Activated CD4-positive, alpha-beta T cell treated with anti-CD3 and anti-CD28 coated beads, Interleukin-2, Interleukin-4, amounts not matched to agents 100 ng/mL and 50 ng/mL, durations not matched to agents 16 hours and 8 hours (primary cell): ENCODE results near the gene PRICKLE4.
"Not testable (repeated sequence)": the region's sequence is repeated elsewhere in the genome, so short reads cannot be mapped to it uniquely, and the experiment has no call there.

Experiments
- DNase-seq: peaks from one replicate; pipeline ENCODE4 v3.0.0-alpha.2; 2020; ENCODE audit warnings: low spot score

Gene PRICKLE4

DNA sequence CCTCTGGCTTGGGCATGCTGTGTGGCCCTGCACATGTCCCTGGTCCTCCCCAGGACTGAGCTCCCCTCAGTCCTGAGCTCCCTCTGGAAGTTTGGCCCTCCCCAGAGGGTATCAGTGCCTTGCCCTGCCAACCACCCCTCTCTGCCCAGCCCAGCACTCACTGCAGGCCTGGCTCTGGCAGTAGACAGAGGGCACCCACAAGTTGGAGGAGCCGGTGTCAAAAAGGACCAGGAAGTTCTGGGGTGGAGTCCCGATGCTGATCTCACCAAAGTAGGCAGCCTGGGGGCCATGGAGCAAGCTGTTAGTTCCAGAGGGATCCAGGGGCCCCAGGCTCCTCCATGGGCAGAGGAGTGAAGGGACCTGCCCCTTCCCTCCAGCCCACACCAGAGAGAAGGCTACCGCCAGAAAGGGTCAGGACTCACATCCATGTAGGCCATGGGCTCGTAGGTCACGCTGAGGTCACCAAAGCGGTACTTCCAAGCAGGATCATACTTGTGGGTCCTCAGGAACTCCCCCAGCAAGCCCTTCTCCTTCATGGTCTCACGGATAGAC is 36.3 kb upstream of the PRICKLE4 start:
- DNase-seq, result no peak

- DNase-seq, result no peak
These were observed 34.5 kb upstream of the PRICKLE4 start for GRCh38 chr6:41746107-41746506.

DNA sequence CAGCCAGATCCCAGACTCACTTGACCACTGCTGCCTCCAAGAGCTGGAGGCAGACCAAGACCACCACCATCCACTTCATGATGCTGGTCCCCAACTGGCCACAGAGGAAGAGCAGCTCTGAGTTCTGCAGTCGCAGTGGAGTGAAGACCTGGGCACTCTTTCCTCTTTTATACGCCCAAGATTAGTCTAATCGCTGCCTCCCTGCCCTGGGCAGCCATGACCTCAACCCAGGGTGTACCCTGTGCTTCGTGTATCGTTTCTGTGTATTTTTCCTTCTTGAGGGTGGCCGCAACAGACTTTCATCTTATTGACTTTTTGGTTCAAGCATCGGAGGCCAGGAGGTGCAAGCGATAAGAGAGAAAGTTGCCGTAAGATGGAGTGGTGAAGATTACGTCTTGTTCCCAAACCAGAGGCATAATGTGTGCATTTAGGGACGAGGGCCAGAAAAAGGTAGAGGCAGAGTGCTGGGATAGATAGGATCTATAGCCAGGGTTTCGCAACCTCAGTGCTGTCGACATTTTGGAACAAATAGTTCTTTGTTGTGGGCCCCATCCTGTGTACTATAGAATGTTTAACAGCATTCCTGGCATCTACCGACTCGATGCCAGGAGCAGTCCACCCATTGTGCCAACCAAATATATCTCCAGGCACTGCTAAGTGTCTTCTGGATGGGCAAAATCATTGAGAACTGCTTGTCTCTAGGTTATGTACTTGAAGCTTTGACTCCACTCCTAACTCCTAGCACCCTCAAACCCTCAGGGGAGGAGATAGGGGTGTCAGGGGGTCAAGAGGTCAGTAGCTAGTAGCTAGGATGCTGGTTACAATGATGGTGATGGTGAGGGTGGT is 33.1 kb upstream of the PRICKLE4 start, which contains the start of gene PGC:
TSS of gene PGC (minus strand) at position 142 of the 846 bp plus-strand sequence. CDS start at position 79, 63 bp downstream.
- DNase-seq, result no peak

DNA sequence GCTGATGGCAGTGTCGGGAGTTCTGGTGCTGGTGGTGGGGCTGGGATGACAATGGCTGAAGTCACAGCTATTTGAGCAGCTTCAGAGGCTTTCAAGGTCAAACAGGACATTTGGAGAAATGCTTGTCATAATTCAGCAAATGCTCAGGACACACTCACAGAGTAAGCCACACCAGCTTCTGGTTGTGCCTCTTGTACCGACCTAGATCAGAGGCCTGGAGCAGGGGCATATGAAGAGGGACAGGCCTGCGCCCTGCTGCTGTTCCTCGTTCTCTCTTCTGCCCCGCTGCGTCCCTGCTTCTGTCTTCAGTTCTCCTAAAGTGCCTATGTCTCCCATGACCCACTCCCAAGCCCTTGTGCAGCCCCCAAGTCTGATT is 32.5 kb upstream of the PRICKLE4 start:
- no peak for DNase-seq

DNA sequence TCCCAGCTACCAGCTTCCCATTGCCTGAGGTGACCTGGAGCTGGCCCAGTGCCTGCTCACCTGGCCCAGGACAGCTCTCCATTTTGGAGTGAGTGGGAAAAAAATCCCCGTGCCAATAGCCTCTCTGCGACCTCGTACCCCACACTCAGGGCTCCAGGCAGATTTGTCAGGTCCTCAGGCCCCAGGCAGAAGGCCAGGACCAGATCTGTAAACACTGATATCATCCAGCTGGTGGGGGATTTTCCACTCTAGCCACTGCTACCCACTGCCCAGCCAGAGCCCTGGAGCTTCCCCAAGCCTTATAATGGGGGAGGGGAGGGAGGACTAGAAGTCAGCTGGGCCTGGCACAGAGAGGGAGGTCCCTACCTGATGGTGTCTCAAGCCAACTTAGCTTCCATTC is 32.0 kb upstream of the PRICKLE4 start:
- DNase-seq, result no peak

DNA sequence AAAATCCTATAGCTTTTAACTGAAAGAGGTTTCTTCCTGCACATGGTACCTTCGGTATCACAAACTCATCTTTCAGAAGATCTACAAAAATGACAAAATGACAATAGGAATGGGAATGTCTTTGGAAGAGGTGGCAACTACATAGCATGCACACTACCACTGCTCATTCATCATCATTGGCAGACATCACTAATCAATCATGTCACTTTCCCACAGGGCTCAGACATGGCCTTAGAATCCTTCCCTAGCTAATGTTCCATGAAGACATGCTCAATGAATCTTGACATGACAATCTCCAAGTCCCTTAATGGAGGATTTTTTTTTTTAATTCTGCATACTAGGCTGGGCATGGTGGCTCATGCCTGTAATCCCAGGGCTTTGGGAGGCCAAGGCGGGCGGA is 30.2 kb upstream of the PRICKLE4 start:
- no peak for DNase-seq

GRCh38 chr6:41755895-41756294 is 24.7 kb upstream of the PRICKLE4 start:
- DNase-seq, result no peak

DNA sequence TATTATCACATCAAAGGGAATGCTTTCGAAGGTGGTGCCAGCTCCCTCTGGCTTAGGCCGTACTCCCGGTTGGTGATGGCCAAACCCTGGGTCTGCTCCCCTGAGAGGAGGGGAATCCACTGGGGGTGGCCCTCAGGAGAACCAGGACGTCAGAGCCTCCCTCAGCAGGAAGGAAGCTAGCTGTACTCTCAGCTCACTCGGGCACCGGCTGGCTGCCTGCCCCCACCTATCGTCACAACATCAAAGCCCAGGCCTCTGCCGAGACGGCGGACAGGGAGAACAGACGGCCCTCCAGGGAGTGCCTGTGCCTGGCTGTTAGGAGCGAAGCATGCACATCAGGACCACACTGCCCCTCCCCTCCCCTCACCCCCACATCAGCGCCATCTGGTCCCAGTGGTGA is 24.2 kb upstream of the PRICKLE4 start:
- DNase-seq, result no peak

DNA sequence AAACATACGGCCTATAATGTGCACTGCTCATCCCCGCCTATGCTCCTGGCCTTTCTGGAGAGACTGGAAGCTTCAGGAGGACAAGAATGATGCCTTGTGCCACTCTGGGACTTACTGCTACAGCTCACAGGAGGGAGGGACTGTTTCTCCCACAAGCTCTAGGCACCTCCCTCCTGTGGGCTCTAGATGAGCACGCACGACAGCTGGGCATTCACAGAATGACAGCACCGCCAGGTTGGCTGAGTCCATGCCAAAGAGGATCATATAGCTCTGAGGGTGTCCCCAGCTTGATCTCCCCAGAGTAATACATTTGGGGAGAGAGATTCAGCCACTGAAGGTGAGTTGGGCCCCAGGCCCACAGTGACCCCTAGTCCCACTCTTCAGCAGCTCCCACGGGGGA is 23.3 kb upstream of the PRICKLE4 start:
- DNase-seq, result no peak

GRCh38 chr6:41757931-41758640 is 22.5 kb upstream of the PRICKLE4 start:
- DNase-seq, result no peak

DNA sequence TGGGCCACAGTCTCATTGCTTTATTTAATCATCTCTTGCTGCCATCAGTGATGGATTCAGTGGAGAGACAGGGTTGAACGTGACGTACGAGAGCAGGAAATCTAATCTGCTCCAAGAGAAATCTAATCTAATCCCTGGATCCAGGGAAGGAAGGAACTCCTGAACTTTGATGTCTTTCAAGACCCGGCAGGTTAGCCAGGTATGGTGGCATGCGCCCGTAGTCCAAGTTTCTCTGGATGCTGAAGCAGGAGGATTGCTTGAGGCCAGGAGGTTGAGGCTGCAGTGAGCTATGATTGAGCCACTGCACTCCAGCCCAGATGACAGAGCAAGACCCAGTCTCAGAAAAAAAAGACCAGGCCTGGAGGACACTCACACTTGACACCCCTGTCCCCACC is 21.9 kb upstream of the PRICKLE4 start:
- no peak for DNase-seq

DNA sequence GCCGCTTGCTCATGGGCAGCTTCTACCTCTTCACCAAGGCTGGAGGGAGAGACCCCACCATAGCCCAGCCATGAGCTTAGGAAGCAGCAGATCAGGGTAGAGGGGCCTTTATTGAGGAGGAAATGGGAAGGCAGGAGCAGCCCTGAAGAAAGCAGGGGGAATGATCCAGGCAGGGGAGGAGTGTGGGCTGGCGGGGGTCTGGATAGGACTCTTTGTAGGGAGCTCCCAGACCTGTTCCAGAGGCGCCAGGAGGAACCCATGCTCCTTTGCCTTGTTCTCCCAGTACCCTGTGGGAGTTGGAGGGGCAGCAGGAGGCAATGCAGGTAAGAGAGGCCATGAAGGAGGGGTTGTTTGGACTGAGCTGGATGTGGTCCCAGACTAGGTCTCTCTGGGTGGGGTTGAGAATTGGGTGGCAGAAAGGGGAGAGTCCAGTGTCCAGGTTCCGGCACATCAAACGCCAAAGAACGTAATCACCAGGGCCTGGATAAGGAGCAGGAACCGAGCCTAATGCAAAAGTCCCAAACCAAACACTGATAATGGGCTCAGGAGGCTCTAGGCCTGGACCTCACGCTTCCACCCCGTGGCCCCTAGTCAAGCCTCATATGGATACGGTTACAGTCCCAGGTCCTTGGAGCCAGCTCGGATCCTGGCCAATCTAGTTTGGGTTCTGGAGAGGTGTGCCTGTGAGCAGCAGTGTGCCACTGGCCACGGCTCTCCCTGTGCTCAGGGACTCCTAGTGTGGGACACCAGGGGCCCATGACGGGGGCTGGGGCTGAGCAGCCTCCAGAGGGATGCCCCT is 21.3 kb upstream of the PRICKLE4 start:
- no peak for DNase-seq

DNA sequence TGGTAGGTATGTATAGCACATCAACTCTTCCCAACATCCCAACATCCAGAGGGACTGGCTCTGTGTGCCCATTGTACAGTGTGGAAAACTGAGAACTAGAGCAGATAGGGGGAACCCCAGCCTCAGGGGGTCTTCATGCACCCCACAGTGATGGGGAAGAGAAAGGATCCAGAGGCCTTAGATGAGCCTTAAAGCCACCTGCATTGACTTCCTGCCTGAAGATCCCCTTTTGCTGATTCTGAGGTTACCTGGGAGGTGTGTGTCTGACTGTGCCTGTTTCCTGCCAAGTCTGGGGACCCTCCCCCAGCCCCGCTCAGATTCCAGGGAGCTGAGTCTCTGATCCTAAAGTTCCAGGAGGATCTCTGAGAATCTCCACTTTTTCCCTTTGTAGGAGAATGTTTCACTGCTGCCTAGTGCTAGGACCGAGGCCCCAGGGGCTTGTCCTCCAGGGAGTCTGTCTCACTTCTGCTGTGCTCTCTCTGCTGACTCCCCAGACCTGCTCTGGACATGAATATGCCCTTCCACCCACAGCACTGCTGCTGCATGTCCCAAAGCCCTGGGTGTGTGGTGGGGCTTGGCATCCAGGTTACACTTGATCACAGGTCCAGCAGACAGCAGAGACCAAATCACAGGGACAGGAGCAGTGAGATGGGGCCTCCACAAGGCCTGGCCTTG is 20.5 kb upstream of the PRICKLE4 start:
- no peak for DNase-seq

DNA sequence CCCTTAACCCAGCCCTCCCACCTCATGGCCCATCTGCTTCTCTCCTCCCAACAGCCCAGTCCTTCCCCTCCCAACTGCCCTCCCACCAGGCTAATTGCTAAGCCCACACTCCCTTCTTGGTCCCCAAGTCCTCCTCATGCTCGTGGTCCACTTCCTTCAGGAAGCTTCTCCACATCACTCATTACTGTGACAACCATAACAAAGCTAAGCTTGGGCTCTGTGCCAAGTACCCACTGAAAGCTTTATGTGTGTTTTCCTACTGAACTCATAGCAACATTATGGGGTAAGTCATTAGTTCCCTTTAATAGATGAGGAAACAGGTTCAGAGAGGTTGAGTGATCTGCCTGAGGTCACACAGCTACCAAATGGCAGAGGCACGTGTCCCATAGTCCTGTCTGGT is 17.1 kb upstream of the PRICKLE4 start:
- no peak for DNase-seq

DNA sequence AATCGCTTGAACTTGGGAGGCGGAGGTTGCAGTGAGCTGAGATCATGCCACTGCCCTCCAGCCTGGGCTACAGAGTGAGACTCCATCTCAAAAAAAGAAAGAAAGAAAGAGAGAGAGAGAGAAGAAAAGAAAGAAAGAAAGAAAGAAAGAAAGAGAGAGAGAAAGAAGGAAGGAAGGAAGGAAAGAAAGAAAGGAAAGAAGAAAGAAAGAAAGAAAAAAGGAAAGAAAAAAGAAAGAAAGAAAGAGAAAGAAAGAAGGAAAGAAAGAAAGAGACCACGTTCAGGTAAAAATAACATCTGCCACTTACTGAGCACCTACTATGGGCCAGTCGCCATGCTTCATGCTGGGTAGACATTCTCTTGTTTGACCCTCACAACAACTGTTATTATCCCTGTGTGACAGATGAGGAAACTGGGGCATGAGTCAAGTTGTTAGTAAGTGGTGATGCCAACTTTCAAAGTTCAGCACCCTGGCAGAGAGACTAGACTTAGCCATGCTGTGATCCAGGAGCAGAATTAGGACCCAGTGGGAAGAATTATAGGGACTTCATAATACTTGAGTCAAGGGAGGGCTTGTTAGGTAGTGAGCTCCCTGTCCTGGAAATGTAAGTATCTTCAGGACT is 14.4 kb upstream of the PRICKLE4 start:
- DNase-seq, result not testable (repeated sequence)

DNA sequence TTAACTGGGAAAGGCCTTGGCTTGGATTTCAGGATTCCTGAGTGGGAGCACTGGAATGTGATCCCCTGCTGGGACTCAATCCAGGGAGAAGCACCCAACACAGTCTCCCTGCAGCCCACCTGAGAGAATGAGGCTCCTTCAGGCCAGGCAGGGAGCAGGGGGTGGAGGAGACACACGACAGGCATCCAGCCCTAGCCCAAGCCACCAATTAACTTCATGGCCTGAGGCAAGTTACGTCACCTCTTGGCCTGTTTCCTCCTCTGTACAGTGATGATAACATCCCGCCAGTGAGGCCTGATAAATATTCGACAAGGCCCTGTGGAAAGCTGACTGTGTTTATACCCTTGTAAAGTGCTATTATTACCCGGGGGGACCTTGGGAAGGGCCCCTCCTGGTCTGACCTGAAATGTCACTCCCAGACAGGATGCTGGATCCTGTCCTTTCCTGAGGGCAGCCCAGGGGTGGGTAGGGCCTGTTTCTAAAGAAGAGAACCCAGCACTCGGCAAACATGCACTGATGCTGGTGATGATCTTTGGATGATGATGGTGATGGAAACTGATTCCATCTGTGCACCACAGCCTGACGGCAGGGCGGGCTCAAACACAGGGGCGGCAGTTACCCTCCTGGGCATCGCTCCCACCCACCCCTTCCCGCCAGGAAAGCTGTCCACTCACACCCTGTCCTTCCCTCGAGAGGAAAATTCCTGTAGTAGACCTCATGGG is 13.3 kb upstream of the PRICKLE4 start:
- no peak for DNase-seq

DNA sequence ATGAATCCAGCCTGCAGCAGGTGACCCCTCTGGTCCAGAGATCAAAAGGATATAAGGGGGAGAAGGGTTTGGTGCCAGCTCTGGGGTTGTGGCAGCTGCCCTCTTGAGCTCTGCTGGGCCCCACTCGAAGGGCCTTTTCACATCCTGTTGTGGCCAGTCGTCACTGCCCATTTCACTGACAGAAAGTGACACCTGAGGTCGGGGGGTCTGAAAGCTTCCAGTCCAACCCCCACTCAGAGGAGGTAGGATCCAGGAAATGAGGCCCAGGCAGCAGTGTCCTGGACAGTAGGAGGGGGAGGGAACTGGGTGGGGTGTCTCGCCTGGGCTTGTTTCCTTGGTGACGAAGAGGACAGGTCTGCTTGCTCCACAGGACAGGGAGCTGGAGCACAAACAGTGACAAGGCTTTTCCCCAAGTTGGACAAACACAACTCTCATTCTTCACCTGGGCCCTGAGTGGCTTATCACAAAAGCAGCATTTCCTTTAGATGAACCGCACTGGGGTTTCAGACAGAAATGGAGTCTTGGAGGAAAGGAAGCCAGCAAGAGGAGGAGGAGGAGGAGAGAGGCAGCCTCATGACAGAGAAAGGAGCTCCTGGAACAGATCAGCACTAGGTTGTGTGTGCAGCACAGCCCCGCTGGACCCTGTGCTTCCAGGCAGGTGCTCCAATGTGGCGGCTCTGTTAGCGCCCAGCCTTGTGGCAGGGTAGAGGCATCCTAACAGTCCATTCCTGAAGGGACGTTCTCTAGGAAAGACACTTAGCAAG is 11.9 kb upstream of the PRICKLE4 start:
- no peak for DNase-seq

- DNase-seq, result no peak
These were observed 11.2 kb upstream of the PRICKLE4 start for GRCh38 chr6:41769376-41769775.

- DNase-seq, result no peak
These were observed 10.1 kb upstream of the PRICKLE4 start for GRCh38 chr6:41770381-41771057.
